T follicular helper cell (primary cell): ENCODE data around the gene TMEM266.

Source experiments
- DNase-seq: peaks from one replicate; pipeline ENCODE4 v3.0.0-alpha.2; 2020; ENCODE audit warnings: low read depth

The TMEM266 gene

GRCh38 chr15:76070192-76070591, 10.4 kb downstream of the TMEM266 start:
- DNase-seq = no peak

GRCh38 chr15:76070921-76071635, 11.3 kb downstream of the TMEM266 start:
- no peak for DNase-seq

GRCh38 chr15:76071806-76072205, 12.0 kb downstream of the TMEM266 start:
- DNase-seq = no peak

- DNase-seq = no peak
Measured at GRCh38 chr15:76073554-76073953, 13.8 kb downstream of the TMEM266 start.

GRCh38 chr15:76075046-76075445, 15.3 kb downstream of the TMEM266 start:
- no peak for DNase-seq

- DNase-seq = no peak
Measured at GRCh38 chr15:76078285-76078877, 18.6 kb downstream of the TMEM266 start.

- DNase-seq = no peak
Measured at GRCh38 chr15:76084256-76084655, 24.5 kb downstream of the TMEM266 start.

- DNase-seq = no peak
Measured at GRCh38 chr15:76098685-76099084, 38.9 kb downstream of the TMEM266 start.

- no peak for DNase-seq
Measured at GRCh38 chr15:76099388-76099787, 39.6 kb downstream of the TMEM266 start.

- no peak for DNase-seq
Measured at GRCh38 chr15:76100361-76100760, 40.6 kb downstream of the TMEM266 start.

- DNase-seq = no peak
Measured at GRCh38 chr15:76101655-76102054, 41.9 kb downstream of the TMEM266 start.

- DNase-seq = no peak
Measured at GRCh38 chr15:76105391-76105790, 45.6 kb downstream of the TMEM266 start.

- no peak for DNase-seq
Measured at GRCh38 chr15:76105911-76106310, 46.1 kb downstream of the TMEM266 start.

- DNase-seq = no peak
Measured at GRCh38 chr15:76107169-76107568, 47.4 kb downstream of the TMEM266 start.

GRCh38 chr15:76108021-76108723, 48.4 kb downstream of the TMEM266 start:
- DNase-seq = no peak

- DNase-seq = no peak
Measured at GRCh38 chr15:76109046-76109445, 49.3 kb downstream of the TMEM266 start.

GRCh38 chr15:76114561-76114960, 54.8 kb downstream of the TMEM266 start:
- no peak for DNase-seq

- DNase-seq = no peak
Measured at GRCh38 chr15:76116138-76116885, 56.5 kb downstream of the TMEM266 start.

- no peak for DNase-seq
Measured at GRCh38 chr15:76117181-76117580, 57.4 kb downstream of the TMEM266 start.

GRCh38 chr15:76118767-76119166, 59.0 kb downstream of the TMEM266 start:
- DNase-seq = no peak

- no peak for DNase-seq
Measured at GRCh38 chr15:76123031-76123430, 63.2 kb downstream of the TMEM266 start.

GRCh38 chr15:76127169-76127568, 67.4 kb downstream of the TMEM266 start:
- no peak for DNase-seq
